ENCODE data around the gene OR14A16.

OR14A16 gene, protein sequence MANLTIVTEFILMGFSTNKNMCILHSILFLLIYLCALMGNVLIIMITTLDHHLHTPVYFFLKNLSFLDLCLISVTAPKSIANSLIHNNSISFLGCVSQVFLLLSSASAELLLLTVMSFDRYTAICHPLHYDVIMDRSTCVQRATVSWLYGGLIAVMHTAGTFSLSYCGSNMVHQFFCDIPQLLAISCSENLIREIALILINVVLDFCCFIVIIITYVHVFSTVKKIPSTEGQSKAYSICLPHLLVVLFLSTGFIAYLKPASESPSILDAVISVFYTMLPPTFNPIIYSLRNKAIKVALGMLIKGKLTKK

GRCh38 chr1:247824023-247824422, at the start of gene OR14A16:
Gene OR14A16, minus strand, starts transcription at chr1:247824119. Its CDS starts 8,390 bp downstream, at chr1:247815729.
- DNase-seq, result no peak

GRCh38 chr1:247865416-247865815, 41.5 kb upstream of the OR14A16 start:
- DNase-seq, result no peak

DNA sequence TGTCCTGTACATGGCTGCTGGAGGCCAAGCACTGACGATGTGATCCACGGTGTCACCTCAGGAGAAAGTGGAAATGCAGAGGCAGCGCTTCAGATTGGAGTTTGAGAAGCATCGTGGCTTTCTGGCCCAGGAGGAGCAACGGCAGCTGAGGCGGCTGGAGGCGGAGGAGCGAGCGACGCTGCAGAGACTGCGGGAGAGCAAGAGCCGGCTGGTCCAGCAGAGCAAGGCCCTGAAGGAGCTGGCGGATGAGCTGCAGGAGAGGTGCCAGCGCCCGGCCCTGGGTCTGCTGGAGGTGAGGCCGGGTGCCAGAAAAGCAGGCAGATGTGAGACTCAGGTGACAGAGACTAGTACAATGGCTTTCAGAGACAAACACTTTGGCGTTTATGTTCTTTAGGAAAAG, 40.7 kb upstream of the OR14A16 start:
- DNase-seq, result no peak

DNA sequence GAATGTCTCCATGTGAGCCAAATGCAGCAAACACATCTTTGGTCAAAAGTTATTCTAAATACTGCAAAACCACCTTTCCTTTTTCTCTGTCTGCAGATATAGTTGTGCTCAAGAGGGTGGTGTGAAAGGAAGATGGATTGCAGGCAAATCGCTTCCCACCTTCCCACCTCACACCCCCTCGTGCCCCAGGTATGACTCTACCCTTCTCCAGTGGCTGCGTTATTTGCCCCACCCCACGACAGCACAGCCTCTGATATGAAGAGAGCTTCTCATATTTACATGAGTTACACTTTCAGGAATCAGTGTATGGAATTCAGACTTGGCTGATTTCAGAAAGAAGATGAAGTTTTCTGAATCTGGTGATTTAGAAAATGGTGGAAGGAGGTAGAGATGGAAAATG, 38.8 kb upstream of the OR14A16 start:
- no peak for DNase-seq

DNA sequence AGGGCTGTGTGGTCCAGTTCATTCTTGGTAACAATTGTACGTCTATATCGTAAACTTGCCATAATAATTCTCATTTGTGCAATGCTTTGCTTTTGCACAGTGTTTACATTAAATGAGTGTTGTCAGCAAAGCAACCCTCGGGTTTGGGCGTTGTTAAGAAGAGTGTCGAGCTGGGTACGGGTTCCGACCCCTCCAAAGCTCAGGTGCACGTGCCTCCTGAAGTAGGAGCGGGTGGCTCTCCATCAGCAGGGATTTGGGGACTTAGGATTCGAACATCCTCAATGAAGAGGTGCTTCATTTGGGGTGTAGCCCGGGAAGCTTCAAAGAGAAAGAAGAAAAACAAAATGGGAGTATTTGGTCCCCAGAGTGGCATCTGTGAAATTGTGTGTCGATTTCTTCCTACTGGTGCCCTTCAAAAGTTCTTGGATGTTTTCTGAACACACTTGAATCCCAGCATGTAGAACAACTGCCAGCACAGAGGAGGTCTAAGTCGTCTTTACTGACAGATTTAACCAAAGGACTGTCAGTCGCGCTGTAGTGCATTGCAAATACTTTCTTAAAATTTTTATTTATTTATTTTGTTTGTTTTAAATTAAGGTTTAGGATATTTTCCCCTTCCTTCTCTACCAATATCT, 34.2 kb upstream of the OR14A16 start:
- peak; percentile 44 for DNase-seq

DNA sequence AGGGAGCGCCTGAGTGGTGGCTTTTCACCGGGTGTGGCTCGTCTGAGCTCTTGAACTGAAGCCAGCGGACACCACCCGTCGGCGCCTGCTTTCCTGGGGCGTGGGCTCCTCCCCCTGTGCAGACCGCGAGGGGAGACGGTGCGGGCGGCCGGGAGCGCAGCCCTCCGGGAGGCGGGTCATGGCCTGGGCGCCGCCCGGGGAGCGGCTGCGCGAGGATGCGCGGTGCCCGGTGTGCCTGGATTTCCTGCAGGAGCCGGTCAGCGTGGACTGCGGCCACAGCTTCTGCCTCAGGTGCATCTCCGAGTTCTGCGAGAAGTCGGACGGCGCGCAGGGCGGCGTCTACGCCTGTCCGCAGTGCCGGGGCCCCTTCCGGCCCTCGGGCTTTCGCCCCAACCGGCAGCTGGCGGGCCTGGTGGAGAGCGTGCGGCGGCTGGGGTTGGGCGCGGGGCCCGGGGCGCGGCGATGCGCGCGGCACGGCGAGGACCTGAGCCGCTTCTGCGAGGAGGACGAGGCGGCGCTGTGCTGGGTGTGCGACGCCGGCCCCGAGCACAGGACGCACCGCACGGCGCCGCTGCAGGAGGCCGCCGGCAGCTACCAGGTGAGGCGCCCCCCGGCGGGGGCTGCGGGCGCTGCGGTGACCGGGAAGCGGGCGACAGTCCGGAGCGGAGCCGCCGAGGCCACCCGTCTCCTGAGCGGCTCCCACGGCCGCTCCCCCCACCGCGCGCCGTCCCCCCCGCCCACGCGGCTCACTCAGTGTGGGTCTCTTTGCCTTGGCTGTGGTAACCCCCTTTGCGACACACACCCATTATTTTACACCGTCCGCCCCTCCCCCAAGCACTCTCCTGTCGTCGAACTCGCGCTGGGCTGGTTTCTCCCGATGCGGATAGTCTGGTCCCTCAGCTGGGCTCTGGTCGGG, 33.4 kb upstream of the OR14A16 start, which contains the start of gene TRIM58:
TSS of gene TRIM58 (plus strand) at position 119 of the 916 bp plus-strand sequence. CDS start at position 179, 60 bp downstream.
- peak; percentile 81 for DNase-seq

DNA sequence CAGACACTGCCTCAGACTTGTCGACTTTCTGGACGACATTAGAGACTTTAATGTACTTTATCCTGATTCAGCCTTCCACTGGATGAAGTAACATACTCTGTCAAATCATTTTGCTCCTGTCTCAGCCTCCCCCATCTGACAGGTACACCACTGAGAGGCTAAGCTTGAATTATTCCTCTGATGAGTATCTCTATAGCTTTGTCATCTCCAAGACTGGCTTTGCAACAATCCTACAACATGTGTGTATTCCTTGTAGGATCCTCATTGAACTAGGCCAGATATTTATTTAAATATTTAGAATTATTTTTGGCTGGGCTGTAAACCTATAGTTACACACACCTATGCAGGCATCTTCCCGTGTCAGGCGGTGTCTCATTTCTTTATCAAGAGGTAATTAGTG, 32.0 kb upstream of the OR14A16 start:
- no peak for DNase-seq

- DNase-seq, result no peak
Measured at GRCh38 chr1:247854899-247855545, 31.1 kb upstream of the OR14A16 start.

- DNase-seq, result no peak
Measured at GRCh38 chr1:247849616-247850015, 25.7 kb upstream of the OR14A16 start.

DNA sequence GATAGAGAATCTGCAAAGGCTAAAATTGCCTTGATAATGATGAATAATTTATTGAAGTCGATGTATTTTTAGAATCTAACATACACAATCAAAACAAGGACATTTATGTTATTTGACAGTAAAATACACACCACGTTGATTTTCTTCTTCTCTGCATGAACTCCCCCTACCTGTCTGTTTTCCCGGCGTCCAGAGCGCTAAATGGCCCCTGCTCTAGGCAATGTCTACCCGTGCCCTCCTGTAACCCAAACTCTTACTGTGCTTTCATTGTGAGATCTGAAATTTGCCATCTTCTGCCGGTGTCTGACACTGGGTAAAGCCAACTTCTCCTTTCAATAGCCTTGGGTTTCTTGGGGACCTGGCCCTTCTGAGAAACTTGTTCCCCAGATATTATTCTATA, 24.4 kb upstream of the OR14A16 start:
- DNase-seq, result no peak

GRCh38 chr1:247845693-247846017, 21.7 kb upstream of the OR14A16 start:
- DNase-seq, result no peak

DNA sequence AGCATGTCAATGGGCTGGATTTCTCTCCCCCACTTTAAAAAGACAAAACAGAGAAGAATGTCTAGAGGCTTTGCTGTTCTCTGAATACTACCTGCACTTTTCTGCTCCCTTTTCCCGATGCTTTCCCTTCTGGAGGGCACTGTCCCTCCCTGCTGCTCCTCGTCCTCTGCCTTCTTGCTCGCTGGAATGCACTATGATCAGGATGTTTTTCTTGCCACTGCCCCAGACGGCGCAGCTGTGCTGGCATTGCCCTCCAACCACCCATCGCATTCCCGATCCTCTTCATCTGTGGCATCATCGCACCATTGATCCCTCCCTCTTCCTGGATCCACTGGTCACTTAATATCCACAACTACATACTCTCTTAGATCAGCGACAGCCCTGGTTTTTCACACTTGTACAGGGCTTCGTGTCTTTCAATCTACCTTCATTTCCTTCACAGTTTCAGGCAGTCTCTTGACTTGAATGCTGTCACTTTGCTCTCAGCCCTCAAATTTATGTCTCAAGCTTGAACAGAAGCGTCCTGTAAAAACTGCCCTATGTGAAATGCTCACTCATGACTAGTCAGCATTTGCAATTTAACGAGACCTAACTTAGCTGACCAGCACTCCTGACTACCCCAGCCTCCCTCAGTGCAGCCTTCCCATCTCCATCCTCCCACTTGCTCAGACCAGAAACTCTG, 21.2 kb upstream of the OR14A16 start:
- DNase-seq, result no peak

GRCh38 chr1:247843411-247843810, 19.5 kb upstream of the OR14A16 start:
- DNase-seq, result no peak

GRCh38 chr1:247841796-247842195, 17.9 kb upstream of the OR14A16 start, which contains the start of gene OR11L1:
Gene OR11L1, minus strand, starts transcription at chr1:247841896. Its CDS starts 0 bp downstream, at chr1:247841896.
- DNase-seq, result no peak

DNA sequence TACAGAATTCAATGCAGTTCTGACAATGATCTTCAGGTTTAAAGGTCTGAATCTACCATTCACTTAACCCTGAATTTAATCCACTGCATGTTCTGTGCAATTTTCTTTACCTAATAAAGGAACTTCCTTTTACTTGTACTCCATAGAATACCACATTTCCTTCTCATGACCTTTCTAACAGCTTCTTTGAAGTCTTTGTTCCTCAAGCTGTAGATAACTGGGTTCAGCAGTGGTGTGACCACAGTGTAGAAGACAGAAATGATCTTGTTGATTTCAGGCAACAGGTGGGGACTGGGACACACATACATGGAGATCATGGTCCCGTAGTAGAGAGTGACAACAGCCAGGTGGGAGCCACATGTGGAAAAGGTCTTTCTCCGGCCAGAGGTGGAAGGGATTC, 16.9 kb upstream of the OR14A16 start:
- DNase-seq, result no peak

DNA sequence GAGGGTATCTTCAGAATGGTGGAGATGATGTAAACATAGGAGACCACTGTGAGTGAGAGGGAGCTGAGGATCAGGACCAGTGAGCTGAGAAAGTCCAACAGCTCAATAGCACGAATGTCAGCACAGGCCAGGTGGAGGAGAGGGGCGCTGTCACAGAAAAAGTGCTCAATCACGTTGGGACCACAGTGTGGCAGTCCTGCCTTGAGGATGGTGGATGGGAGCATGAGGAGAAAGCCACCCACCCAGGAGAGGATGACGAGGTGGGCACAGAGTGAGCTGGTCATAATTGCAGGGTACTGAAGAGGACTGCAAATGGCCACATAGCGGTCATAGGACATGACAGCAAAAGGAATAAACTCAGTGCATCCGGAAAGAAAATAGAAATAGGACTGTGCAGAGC, 9.7 kb upstream of the OR14A16 start:
- DNase-seq, result no peak

GRCh38 chr1:247829656-247830055, 5.7 kb upstream of the OR14A16 start:
- DNase-seq, result no peak

DNA sequence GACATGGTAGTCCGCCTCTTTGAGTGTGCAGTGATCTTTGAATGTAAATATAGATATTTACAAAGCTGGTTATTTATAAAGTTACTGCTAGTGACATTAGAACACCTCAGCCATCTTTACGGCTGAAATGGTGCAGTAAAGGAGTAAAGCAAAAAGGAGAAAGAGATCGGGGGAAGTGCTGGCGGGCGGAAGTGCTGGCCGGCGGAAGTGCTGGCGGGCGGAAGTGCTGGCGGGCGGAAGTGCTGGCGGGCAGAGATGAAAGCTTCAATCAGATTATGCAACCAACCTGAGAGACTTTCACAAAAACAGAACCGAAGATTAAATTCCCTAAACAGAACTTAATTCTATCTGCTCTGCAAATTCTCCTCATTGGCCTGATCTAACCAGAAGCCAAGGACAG, 1.4 kb upstream of the OR14A16 start:
- no peak for DNase-seq

DNA sequence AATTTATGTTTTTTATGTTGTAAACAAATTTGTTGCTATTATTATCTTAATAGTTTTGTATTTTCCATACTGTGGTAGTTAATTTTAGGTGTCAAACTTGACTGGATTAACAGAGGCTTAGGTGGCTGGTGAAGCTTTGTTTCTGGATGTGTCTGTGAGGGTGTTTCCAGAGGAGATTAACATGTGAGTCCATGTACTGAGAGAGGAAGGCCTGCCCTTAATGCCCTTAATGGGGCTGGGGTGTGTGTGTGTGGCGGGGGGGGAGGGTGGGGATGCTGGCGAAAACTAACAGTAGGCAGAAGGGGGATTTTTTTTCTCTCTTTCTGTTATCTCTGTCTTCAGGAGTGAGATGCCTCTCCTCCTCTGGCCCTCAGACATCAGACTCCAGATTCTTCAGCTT, 1.9 kb downstream of the OR14A16 start:
- DNase-seq, result no peak

DNA sequence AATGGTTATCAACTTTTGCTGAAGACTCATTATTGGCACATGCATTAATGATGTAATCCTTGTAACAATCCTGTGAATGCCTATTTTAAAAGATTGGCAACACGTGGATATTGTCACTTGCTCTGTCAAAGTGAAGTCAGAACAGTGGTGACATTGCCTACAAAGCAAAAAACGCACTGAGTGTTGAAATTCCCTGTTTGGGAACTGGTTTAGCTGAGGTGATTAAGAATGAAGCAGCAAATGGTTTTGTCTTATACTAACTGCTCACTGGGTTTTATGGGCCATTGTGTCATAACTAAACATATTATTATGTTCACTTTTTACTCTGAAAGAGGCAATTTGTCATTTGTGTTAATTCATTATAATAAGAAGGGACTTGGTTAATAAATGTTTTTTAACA, 11.3 kb downstream of the OR14A16 start:
- DNase-seq, result no peak

- no peak for DNase-seq
Measured at GRCh38 chr1:247797518-247797917, 26.4 kb downstream of the OR14A16 start.

DNA sequence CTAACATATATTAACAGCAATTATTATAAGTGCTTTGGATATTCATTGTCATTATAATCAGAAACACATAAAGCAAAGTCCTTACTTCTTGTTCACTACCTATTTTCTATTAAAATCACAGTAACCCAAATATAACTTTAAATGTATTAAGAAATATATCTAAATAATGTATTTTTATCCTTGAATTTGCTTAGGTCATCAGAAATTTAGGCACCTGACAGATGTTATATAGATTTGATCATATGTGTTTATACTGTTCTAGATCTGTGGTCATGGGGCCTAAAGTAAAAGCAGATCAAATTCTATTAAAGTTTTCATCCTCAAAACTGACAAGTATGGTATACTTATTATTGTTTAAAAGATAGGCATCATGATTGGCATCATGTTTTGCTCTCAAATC, 54.3 kb downstream of the OR14A16 start:
- DNase-seq, result no peak
